ENCODE results near the gene LALBA.
A peak's percentile ranks its signal among the peaks of the same experiment; 100 is the strongest.

LALBA gene

GRCh38 chr12:48569946-48570345, at the start of gene LALBA:
LALBA (minus strand) TSS chr12:48570046; CDS start chr12:48570020, 26 bp downstream.
- Histone ChIP-seq H3K9me3 (ENCODE audit: control insufficient read depth, low read length) (no peaks in the 10 kb centered on the region), H3K9ac (ENCODE audit: low read length) (no peak within 1 kb of the TSS), H3K4me3 (ENCODE audit: low read length) (no peak within 1 kb of the TSS), H3K27me3 (replicated peaks; ENCODE audit: control insufficient read depth, insufficient read depth, low read length) (peaks cover 30% of the 10 kb centered on the region), H3K4me1 (ENCODE audit: control insufficient read depth, insufficient read depth, low read length) (no peaks in the 10 kb centered on the region), H3K36me3 (ENCODE audit: control insufficient read depth, insufficient read depth, low read length, severe bottlenecking) (no peaks in the 10 kb centered on the region)
- no peak for DNase-seq (ENCODE audit: low read depth)

- peaks cover 12% of the 10 kb centered on the region for H3K9me3 ChIP-seq (ENCODE audit: control insufficient read depth, low read length)
- H3K27me3 ChIP-seq (replicated peaks; ENCODE audit: control insufficient read depth, insufficient read depth, low read length), result peaks cover 16% of the 10 kb centered on the region
- no peaks in the 10 kb centered on the region for H3K4me1 ChIP-seq (ENCODE audit: control insufficient read depth, insufficient read depth, low read length)
- peak; percentile 87 for DNase-seq (ENCODE audit: low read depth)
- H3K9ac ChIP-seq (ENCODE audit: low read length), result no peak overlapping the region
- no peaks in the 10 kb centered on the region for H3K36me3 ChIP-seq (ENCODE audit: control insufficient read depth, insufficient read depth, low read length, severe bottlenecking)
- no peak overlapping the region for H3K4me3 ChIP-seq (ENCODE audit: low read length)
Measured at GRCh38 chr12:48618541-48618940, 48.7 kb upstream of the LALBA start.

GRCh38 chr12:48615681-48616080, 45.8 kb upstream of the LALBA start:
- H3K9ac ChIP-seq (ENCODE audit: low read length), result no peak overlapping the region
- H3K4me1 ChIP-seq (ENCODE audit: control insufficient read depth, insufficient read depth, low read length), result no peaks in the 10 kb centered on the region
- DNase-seq (ENCODE audit: low read depth), result no peak
- H3K27me3 ChIP-seq (replicated peaks; ENCODE audit: control insufficient read depth, insufficient read depth, low read length), result peaks cover 9% of the 10 kb centered on the region
- H3K9me3 ChIP-seq (ENCODE audit: control insufficient read depth, low read length), result peaks cover 29% of the 10 kb centered on the region
- H3K36me3 ChIP-seq (ENCODE audit: control insufficient read depth, insufficient read depth, low read length, severe bottlenecking), result no peaks in the 10 kb centered on the region
- H3K4me3 ChIP-seq (ENCODE audit: low read length), result no peak overlapping the region

- Histone ChIP-seq H3K27me3 (replicated peaks; ENCODE audit: control insufficient read depth, insufficient read depth, low read length) (peaks cover 3% of the 10 kb centered on the region), H3K9me3 (ENCODE audit: control insufficient read depth, low read length) (peaks cover 38% of the 10 kb centered on the region), H3K4me3 (ENCODE audit: low read length) (no peak overlapping the region), H3K9ac (ENCODE audit: low read length) (no peak overlapping the region), H3K36me3 (ENCODE audit: control insufficient read depth, insufficient read depth, low read length, severe bottlenecking) (no peaks in the 10 kb centered on the region), H3K4me1 (ENCODE audit: control insufficient read depth, insufficient read depth, low read length) (no peaks in the 10 kb centered on the region)
- DNase-seq (ENCODE audit: low read depth), result no peak
Measured at GRCh38 chr12:48613321-48613720, 43.5 kb upstream of the LALBA start.

- Histone ChIP-seq H3K9ac (ENCODE audit: low read length) (no peak overlapping the region), H3K36me3 (ENCODE audit: control insufficient read depth, insufficient read depth, low read length, severe bottlenecking) (no peaks in the 10 kb centered on the region), H3K4me1 (ENCODE audit: control insufficient read depth, insufficient read depth, low read length) (no peaks in the 10 kb centered on the region), H3K4me3 (ENCODE audit: low read length) (no peak overlapping the region), H3K27me3 (replicated peaks; ENCODE audit: control insufficient read depth, insufficient read depth, low read length) (peaks cover 7% of the 10 kb centered on the region), H3K9me3 (ENCODE audit: control insufficient read depth, low read length) (peaks cover 30% of the 10 kb centered on the region)
- no peak for DNase-seq (ENCODE audit: low read depth)
Measured at GRCh38 chr12:48602192-48602989, 32.5 kb upstream of the LALBA start.

GRCh38 chr12:48601013-48601756, 31.3 kb upstream of the LALBA start:
- no peak overlapping the region for H3K4me3 ChIP-seq (ENCODE audit: low read length)
- DNase-seq (ENCODE audit: low read depth), result peak; percentile 17
- no peaks in the 10 kb centered on the region for H3K27me3 ChIP-seq (replicated peaks; ENCODE audit: control insufficient read depth, insufficient read depth, low read length)
- H3K36me3 ChIP-seq (ENCODE audit: control insufficient read depth, insufficient read depth, low read length, severe bottlenecking), result no peaks in the 10 kb centered on the region
- H3K9ac ChIP-seq (ENCODE audit: low read length), result no peak overlapping the region
- no peaks in the 10 kb centered on the region for H3K4me1 ChIP-seq (ENCODE audit: control insufficient read depth, insufficient read depth, low read length)
- H3K9me3 ChIP-seq (ENCODE audit: control insufficient read depth, low read length), result peaks cover 22% of the 10 kb centered on the region

GRCh38 chr12:48600552-48600951, 30.7 kb upstream of the LALBA start:
- no peak for DNase-seq (ENCODE audit: low read depth)
- no peaks in the 10 kb centered on the region for H3K27me3 ChIP-seq (replicated peaks; ENCODE audit: control insufficient read depth, insufficient read depth, low read length)
- H3K4me3 ChIP-seq (ENCODE audit: low read length), result no peak overlapping the region
- H3K36me3 ChIP-seq (ENCODE audit: control insufficient read depth, insufficient read depth, low read length, severe bottlenecking), result no peaks in the 10 kb centered on the region
- H3K9me3 ChIP-seq (ENCODE audit: control insufficient read depth, low read length), result peaks cover 21% of the 10 kb centered on the region
- H3K4me1 ChIP-seq (ENCODE audit: control insufficient read depth, insufficient read depth, low read length), result no peaks in the 10 kb centered on the region
- H3K9ac ChIP-seq (ENCODE audit: low read length), result no peak overlapping the region

GRCh38 chr12:48592591-48593086, 22.8 kb upstream of the LALBA start:
- Histone ChIP-seq H3K36me3 (ENCODE audit: control insufficient read depth, insufficient read depth, low read length, severe bottlenecking) (no peaks in the 10 kb centered on the region), H3K9me3 (ENCODE audit: control insufficient read depth, low read length) (peaks cover 4% of the 10 kb centered on the region), H3K4me1 (ENCODE audit: control insufficient read depth, insufficient read depth, low read length) (no peaks in the 10 kb centered on the region), H3K27me3 (replicated peaks; ENCODE audit: control insufficient read depth, insufficient read depth, low read length) (no peaks in the 10 kb centered on the region), H3K9ac (ENCODE audit: low read length) (no peak overlapping the region), H3K4me3 (ENCODE audit: low read length) (no peak overlapping the region)
- DNase-seq (ENCODE audit: low read depth), result no peak

GRCh38 chr12:48586361-48586760, 16.5 kb upstream of the LALBA start:
- Histone ChIP-seq H3K9ac (ENCODE audit: low read length) (no peak overlapping the region), H3K27me3 (replicated peaks; ENCODE audit: control insufficient read depth, insufficient read depth, low read length) (peaks cover 4% of the 10 kb centered on the region), H3K9me3 (ENCODE audit: control insufficient read depth, low read length) (no peaks in the 10 kb centered on the region), H3K4me1 (ENCODE audit: control insufficient read depth, insufficient read depth, low read length) (no peaks in the 10 kb centered on the region), H3K36me3 (ENCODE audit: control insufficient read depth, insufficient read depth, low read length, severe bottlenecking) (no peaks in the 10 kb centered on the region), H3K4me3 (ENCODE audit: low read length) (no peak overlapping the region)
- DNase-seq (ENCODE audit: low read depth), result no peak

GRCh38 chr12:48583728-48584127, 13.9 kb upstream of the LALBA start:
- Histone ChIP-seq H3K4me1 (ENCODE audit: control insufficient read depth, insufficient read depth, low read length) (no peaks in the 10 kb centered on the region), H3K36me3 (ENCODE audit: control insufficient read depth, insufficient read depth, low read length, severe bottlenecking) (no peaks in the 10 kb centered on the region), H3K9me3 (ENCODE audit: control insufficient read depth, low read length) (no peaks in the 10 kb centered on the region), H3K27me3 (replicated peaks; ENCODE audit: control insufficient read depth, insufficient read depth, low read length) (peaks cover 4% of the 10 kb centered on the region), H3K4me3 (ENCODE audit: low read length) (no peak overlapping the region), H3K9ac (ENCODE audit: low read length) (no peak overlapping the region)
- DNase-seq (ENCODE audit: low read depth), result no peak

GRCh38 chr12:48580831-48581230, 11.0 kb upstream of the LALBA start:
- no peaks in the 10 kb centered on the region for H3K27me3 ChIP-seq (replicated peaks; ENCODE audit: control insufficient read depth, insufficient read depth, low read length)
- DNase-seq (ENCODE audit: low read depth), result no peak
- no peaks in the 10 kb centered on the region for H3K9me3 ChIP-seq (ENCODE audit: control insufficient read depth, low read length)
- no peak overlapping the region for H3K9ac ChIP-seq (ENCODE audit: low read length)
- no peaks in the 10 kb centered on the region for H3K4me1 ChIP-seq (ENCODE audit: control insufficient read depth, insufficient read depth, low read length)
- no peaks in the 10 kb centered on the region for H3K36me3 ChIP-seq (ENCODE audit: control insufficient read depth, insufficient read depth, low read length, severe bottlenecking)
- no peak overlapping the region for H3K4me3 ChIP-seq (ENCODE audit: low read length)

Measured in adipocyte (in vitro differentiated cells).